ENCODE data around the gene TRAF3IP3. TPM values are rescaled to one million over a fixed set of nuclear protein-coding genes. Genes with fewer than 3 reads are reported as not detected.

The TRAF3IP3 gene
- total RNA-seq, 2 donors from 2014 or later: 3.3 to 12.3 TPM

GRCh38 chr1:209749205-209749604 is 6.6 kb upstream of the TRAF3IP3 start:
- no peak for TF ChIP-seq CTCF (IDR thresholded peaks at IDR 0.05)
- Histone ChIP-seq H3K4me3 (no peak overlapping the region), H3K9me3 (no peaks in the 10 kb centered on the region), H3K27ac (no peak overlapping the region), H3K27me3 (replicated peaks; ENCODE audit: insufficient read depth) (no peaks in the 10 kb centered on the region), H3K4me1 (ENCODE audit: control insufficient read depth in 1 of 2, low read depth in 2 of 2) (no peaks in the 10 kb centered on the region), H3K36me3 (no peaks in the 10 kb centered on the region)
- DNase-seq (ENCODE audit: low spot score) (no peak), ATAC-seq (ENCODE audit: insufficient number of reproducible peaks, low FRiP score, low read depth) (no peak)

GRCh38 chr1:209749670-209750323 is 6.1 kb upstream of the TRAF3IP3 start:
- ATAC-seq (ENCODE audit: insufficient number of reproducible peaks, low FRiP score, low read depth) (no peak), DNase-seq (ENCODE audit: low spot score) (no peak)
- H3K9me3 ChIP-seq: no peaks in the 10 kb centered on the region
- H3K4me3 ChIP-seq: no peak overlapping the region
- no peaks in the 10 kb centered on the region for H3K27me3 ChIP-seq (replicated peaks; ENCODE audit: insufficient read depth)
- H3K4me1 ChIP-seq (ENCODE audit: control insufficient read depth in 1 of 2, low read depth in 2 of 2): no peaks in the 10 kb centered on the region
- H3K27ac ChIP-seq: no peak overlapping the region
- H3K36me3 ChIP-seq: no peaks in the 10 kb centered on the region
- TF ChIP-seq CTCF (IDR thresholded peaks at IDR 0.05): no peak

GRCh38 chr1:209751627-209752231 is 4.1 kb upstream of the TRAF3IP3 start:
- DNase-seq (ENCODE audit: low spot score): no peak
- ATAC-seq (ENCODE audit: insufficient number of reproducible peaks, low FRiP score, low read depth): no peak
- no peak for TF ChIP-seq CTCF (IDR thresholded peaks at IDR 0.05)
- no peaks in the 10 kb centered on the region for H3K27me3 ChIP-seq (replicated peaks; ENCODE audit: insufficient read depth)
- no peaks in the 10 kb centered on the region for H3K4me1 ChIP-seq (ENCODE audit: control insufficient read depth in 1 of 2, low read depth in 2 of 2)
- H3K36me3 ChIP-seq: no peaks in the 10 kb centered on the region
- H3K27ac ChIP-seq: no peak overlapping the region
- H3K4me3 ChIP-seq: no peak overlapping the region
- no peaks in the 10 kb centered on the region for H3K9me3 ChIP-seq

- no peaks in the 10 kb centered on the region for H3K27me3 ChIP-seq (replicated peaks; ENCODE audit: insufficient read depth)
- H3K27ac ChIP-seq: no peak overlapping the region
- TF ChIP-seq CTCF (IDR thresholded peaks at IDR 0.05): no peak
- no peaks in the 10 kb centered on the region for H3K36me3 ChIP-seq
- H3K4me1 ChIP-seq (ENCODE audit: control insufficient read depth in 1 of 2, low read depth in 2 of 2): no peaks in the 10 kb centered on the region
- DNase-seq (ENCODE audit: low spot score): no peak
- ATAC-seq (ENCODE audit: insufficient number of reproducible peaks, low FRiP score, low read depth): no peak
- no peaks in the 10 kb centered on the region for H3K9me3 ChIP-seq
- H3K4me3 ChIP-seq: no peak overlapping the region
These were observed 3.0 kb upstream of the TRAF3IP3 start for GRCh38 chr1:209752890-209753289.

GRCh38 chr1:209755256-209755655 is 597 bp upstream of the TRAF3IP3 start:
- H3K36me3 ChIP-seq: no peaks in the 10 kb centered on the region
- H3K9me3 ChIP-seq: no peaks in the 10 kb centered on the region
- H3K27me3 ChIP-seq (replicated peaks; ENCODE audit: insufficient read depth): no peaks in the 10 kb centered on the region
- no peak for DNase-seq (ENCODE audit: low spot score)
- TF ChIP-seq CTCF (IDR thresholded peaks at IDR 0.05): no peak
- H3K4me1 ChIP-seq (ENCODE audit: control insufficient read depth in 1 of 2, low read depth in 2 of 2): no peaks in the 10 kb centered on the region
- no peak for ATAC-seq (ENCODE audit: insufficient number of reproducible peaks, low FRiP score, low read depth)
- no peak overlapping the region for H3K27ac ChIP-seq
- H3K4me3 ChIP-seq: no peak overlapping the region

Data from thoracic aorta (tissue), 2 donors.